GM19238 (cell line): ENCODE results near the gene C1QL1.

Experiments used
- DNase-seq: peaks from one replicate; pipeline ENCODE4 v3.0.0; 2011; ENCODE audit warnings: low spot score; ENCODE audit not compliant: insufficient read length

The C1QL1 gene

DNA sequence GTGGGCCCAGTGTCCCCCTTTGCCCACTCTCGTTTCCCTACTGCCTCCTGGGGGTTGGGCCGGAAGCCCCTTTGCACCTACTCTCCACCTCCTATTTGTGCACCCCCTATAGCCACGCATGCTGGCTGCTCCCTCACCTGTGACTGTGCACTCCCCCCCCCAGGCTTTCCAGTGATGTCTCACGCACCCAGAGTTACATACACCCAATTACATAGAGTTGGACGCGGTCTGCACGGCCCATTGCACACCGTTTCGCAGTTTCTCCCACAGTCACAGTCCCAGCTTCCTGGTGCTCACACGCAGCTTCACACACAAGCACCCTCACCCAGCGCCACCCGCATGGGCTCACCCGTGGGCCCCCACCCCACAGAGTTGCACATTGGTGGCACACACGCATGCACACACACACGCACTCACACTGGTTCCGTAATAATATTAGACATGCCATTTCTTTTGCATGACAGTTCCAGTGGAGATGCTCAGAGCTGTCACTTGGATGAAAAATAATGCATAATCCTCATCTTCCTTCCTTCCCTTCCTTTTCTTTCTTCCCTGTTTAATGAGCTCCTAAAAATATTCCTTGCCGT, 21.5 kb upstream of the C1QL1 start:
- no peak for DNase-seq

DNA sequence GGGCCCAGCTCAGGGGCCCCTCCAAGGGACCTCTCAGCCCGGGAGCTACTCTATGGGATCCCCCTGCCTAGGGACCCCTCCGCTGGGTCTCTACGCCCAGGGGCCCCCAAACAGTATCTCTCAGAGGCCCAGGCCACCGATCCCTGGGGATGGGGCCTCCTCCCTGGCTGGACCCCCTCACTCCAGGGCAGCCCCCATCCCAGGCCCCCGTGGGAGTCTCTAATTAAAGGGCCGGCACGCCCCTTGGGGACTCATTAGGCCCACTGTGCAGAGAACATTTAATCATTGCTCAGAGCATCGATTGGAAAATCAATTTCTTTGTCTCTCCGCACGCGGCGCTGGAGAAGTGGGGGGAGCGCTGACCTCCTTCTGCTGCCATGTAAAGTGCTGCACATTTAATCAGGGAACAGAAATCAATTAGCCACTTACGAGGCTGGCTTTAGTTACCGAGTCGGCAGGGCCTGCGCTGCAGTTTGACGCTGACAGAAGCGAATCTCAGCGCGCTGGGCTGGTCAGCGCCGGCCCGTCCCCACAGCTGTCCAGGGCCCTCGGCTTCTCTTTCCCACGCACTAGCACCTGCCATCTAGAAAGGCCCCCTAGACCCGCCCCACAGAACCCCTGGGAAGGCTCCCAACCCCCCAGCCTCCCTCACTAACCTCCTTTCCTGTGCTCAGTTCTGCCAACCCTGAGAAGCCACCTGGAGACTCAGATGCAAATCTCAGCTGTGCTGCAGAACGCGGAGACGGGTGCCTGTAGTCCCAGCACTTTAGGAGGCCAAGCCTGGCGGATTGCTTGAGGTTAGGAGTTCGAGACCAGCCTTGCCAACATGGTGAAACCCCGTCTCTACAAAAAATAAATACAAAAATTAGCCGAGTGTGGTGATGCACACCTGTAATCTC, 20.2 kb upstream of the C1QL1 start:
- DNase-seq = no peak

- no peak for DNase-seq
Observed at GRCh38 chr17:44983563-44983962, 15.5 kb upstream of the C1QL1 start.

- DNase-seq = no peak
Observed at GRCh38 chr17:44982113-44982702, 14.1 kb upstream of the C1QL1 start.

DNA sequence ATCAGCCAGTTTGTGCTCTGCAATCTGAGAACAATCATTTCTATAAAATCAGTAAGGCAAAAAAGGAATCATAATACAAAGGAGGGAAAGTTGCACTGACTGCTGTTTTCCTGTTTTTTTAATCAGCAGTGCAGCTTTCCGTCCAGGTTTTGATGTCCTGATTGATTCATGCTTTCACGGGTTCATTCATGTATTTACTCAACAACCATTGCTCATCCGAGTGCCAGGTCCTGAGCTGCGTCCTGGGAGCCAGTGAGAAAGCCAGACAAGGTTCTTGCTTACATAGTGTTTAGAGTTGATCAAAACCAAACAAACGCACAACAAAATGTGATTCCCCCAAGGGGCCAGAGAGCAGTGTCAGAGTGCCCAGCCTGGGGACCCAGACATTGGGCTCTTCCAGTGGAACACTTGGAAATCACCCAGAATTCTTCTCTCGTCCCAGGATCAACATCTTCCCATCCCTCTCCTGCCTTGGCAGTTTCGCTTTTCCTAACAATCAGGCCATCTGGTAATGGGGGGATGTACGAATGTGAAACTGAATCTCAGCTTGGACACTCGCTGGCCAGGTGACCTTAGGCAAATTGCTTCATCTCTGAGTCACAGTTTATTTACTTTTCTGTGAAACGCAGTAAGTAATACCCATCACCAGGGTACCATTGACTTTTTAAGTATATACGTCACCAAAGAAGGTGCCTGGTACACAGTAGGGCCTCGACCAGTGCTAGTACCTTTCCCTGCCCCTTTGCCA, 13.3 kb upstream of the C1QL1 start:
- no peak for DNase-seq

DNA sequence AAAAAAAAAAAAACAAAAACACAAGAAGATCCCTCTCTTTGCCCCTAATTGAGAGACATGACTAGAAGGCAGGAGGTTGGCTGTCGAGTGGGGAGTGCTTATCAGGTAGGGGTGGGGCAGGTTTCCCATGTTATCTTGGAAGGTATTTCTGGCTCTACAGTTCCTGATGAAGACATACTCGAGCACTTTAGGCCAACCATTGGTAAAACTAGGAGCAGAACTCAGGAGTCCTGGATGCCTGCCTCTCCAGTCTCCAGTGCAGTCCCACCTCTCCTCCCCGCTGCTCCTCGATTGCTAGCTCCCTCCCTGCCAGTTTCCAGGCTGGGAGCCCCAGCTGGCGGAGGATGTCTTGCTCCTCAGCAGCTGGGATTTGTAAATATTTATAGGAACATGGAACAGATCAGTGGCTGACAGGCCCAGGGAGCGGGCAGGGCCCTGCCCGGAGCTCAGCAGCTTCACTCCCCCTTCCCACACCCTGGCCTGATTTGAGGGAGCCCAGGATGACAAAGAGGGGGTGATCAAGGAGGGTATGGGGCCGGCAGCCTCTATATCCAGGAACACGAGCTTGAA, 11.4 kb upstream of the C1QL1 start:
- DNase-seq = no peak

- DNase-seq = no peak
Observed at GRCh38 chr17:44978807-44979206, 10.7 kb upstream of the C1QL1 start.

GRCh38 chr17:44977814-44978550, 9.9 kb upstream of the C1QL1 start:
- DNase-seq = no peak

DNA sequence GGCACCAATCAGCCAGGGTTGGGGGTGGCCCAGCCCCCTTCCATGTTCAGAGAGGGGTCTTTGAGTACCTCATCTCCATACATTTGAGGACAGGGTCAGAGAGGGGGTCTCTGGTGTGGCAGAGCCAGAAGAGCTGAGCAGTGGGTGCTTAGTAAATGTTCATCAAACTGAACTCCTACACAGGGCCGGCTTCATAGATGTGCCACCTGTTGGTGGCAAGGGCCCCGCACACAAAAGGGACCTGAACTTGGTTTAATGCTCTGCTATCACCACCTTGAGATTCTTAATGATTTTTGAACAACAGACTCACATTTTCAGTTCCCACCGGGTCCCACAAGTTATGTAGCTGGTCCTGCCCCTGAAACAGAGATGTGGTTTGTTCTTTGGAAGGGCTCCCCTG, 9.0 kb upstream of the C1QL1 start:
- DNase-seq = no peak

- DNase-seq = no peak
Observed at GRCh38 chr17:44976206-44976605, 8.1 kb upstream of the C1QL1 start.

DNA sequence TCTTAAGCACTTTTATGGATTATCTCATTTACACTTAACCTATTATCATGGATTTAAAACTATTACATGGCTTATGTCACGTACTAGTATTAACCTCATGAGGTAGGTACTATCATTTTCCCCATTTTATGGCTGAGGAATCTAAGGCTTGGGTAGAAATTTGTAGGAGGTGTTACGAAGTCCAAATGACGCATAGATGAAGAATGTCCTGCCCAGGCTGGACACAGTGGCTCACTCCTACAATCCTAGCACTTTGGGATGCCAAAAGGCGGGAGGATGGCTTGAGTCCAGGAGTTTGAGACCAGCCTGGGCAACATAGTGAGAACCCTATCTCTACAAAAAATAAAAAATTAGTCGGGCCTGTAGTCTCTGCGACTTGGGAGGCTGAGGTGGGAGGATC, 4.8 kb upstream of the C1QL1 start:
- DNase-seq = no peak

- no peak for DNase-seq
Observed at GRCh38 chr17:44971776-44972483, 3.8 kb upstream of the C1QL1 start.

DNA sequence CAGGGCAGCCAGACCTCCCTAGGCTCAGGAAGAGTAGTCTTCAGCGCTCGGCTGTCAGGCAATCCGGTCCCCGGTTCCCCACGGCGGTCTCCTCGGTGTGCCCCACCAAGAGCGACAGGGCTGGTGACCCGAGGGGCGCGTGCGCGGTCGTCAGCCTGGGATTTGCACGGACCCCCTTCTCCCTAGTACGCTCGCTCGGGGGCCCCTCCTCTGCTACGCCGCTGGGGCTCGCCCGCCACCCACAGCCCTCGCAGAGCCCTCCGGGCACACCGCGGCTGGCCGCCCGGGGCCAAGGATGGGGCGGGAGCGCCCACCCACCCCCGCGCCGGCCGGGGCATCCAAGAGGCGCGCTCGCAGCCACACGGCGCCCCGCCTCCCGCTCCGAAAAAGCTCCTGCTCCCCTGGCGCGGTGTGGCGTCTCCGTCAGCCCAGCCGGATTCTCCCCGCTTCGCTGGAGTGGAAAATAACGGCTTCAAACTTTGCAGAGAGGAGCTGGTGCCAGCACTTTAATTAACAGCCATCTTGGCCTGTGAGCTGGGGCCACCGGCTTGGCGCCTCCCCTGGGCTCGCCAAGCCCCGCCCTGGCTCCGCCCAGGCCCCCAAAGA, 2.1 kb upstream of the C1QL1 start:
- no peak for DNase-seq

GRCh38 chr17:44969144-44969780, 1.2 kb upstream of the C1QL1 start:
- no peak for DNase-seq

- no peak for DNase-seq
Observed at GRCh38 chr17:44967907-44968224, 237 bp downstream of the C1QL1 start.

DNA sequence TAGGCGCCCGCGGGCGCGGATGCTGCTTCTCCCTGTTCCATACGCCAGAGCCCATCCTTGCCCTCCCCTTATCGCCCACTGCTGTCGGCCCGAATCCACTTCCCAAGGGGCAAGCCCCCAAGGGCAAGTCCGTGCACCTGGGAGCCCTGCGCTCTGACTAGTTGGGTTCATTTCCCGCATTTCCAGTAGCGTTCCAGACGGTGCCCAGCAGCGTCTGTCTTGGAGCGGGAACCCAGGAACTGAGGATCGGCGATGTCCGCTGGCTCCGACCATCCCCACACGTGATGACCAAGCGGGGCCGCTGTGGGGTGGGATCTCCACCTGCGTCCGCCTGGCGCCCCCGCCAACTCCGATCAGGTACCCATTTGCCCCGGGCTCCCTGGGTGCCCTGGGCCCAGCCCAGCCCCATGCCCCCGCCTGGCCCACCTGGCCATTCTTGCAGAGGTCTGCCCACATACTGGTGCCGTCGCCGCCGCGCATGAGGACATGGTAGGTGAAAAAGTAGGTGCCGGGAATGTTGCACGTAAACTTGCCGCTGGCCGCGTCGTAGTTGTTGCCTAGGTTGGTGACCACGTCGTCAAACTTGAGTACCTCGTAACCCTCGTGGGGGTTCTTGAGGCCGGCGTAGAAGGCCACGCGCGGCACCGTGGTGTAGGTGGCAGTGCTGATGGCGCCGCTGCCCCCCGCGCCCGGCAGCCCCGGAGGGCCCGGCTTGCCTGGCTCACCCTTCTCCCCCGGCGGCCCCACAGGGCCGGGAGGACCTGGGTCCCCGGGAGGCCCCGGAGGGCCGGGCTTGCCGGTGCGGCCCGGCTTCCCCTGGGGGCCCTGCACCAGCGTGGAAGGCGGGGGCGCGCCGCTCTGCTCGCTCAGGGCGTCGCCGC, 837 bp downstream of the C1QL1 start:
- no peak for DNase-seq

- DNase-seq = no peak
Observed at GRCh38 chr17:44966348-44967025, 1.6 kb downstream of the C1QL1 start.
